GF-D8 (cell line): ENCODE measurements around the gene ALDH1A1.
"Not testable (repeated sequence)": the region's sequence is repeated elsewhere in the genome, so short reads cannot be mapped to it uniquely, and the experiment has no call there.

ENCODE experiments used
- DNase-seq: peaks from one replicate; lab custom pipeline; 2025; lab: John Stamatoyannopoulos, UW

The ALDH1A1 gene

DNA sequence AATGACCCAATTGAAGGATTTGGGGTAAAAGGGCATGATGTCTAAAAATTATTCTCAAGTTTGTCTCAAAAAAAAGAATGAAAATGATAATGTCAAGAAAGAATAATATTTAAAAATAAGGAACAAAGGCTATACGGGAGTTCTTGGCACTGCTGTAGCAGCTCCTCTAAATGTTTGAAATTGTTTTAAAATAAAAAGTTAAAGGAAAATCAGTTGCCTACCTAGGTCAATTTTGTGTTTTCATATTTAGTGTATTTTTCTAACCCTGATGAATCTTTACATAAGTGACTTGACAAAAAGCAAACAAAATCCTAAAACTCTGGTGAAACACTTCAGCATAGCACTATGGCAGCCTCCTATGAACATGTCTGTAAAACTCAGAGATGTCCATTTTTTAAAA, 56.4 kb downstream of the ALDH1A1 start:
- no peak for DNase-seq

DNA sequence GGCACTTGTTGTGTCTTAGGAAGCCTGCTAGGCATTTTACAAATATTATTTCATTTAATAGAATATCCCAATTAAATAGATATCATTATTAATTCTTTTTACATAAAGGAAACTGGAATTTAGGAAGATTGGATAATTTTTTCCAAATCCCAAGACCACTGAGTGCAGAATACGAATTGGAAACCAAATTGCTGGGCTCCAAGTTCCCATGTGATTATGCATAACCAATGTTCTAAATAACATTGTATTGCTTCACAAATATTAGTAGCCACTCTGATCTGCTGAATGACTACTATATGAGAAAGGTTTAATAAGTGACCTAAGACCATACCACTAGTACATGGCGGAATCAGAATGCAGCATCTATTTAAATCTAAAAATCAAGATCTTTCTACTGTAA, 57.7 kb downstream of the ALDH1A1 start:
- DNase-seq = no peak

GRCh38 chr9:72894342-72894741, 58.5 kb downstream of the ALDH1A1 start:
- DNase-seq = no peak

GRCh38 chr9:72893437-72893836, 59.4 kb downstream of the ALDH1A1 start:
- no peak for DNase-seq

DNA sequence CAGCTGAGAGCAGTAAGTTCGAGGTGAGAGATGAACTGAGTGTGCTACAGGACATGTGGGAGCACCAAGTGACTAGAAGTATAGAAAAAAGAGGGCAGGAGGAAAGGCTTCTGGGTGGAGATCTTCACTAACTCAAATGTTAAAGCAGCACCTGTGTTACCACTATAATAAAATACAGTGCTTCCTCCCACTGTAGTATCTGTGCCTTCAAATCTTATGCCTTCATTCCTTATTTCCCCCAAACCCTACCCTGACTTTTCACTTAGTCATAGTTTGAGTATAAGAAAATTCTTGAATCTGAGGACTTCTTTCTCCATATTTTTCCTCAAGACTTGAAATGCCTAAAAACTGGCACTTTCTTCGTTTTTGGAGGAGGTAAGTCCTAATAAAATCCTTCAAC, 61.8 kb downstream of the ALDH1A1 start:
- no peak for DNase-seq

DNA sequence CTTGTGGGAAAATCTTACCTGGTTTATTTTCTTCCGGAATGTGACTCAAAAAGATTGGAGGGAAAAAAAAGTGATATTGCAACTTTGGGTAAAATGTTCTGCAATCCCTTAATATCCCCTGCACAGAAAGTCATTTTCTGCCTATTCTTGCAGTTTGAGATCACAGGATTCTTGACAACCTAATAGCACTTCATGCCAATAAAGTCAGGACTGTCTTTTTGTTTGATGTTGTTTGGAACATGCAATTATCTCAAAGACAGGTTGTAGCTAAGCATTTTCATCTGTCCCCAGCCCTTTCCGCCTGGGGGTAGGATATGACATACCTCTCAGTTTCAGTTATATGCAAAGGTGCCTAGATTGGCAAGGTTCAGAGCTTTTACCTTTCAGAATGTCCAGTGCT, 63.9 kb downstream of the ALDH1A1 start:
- DNase-seq = no peak

- DNase-seq = no peak
These were observed 64.8 kb downstream of the ALDH1A1 start for GRCh38 chr9:72888067-72888466.

- no peak for DNase-seq
These were observed 66.5 kb downstream of the ALDH1A1 start for GRCh38 chr9:72886386-72886785.

DNA sequence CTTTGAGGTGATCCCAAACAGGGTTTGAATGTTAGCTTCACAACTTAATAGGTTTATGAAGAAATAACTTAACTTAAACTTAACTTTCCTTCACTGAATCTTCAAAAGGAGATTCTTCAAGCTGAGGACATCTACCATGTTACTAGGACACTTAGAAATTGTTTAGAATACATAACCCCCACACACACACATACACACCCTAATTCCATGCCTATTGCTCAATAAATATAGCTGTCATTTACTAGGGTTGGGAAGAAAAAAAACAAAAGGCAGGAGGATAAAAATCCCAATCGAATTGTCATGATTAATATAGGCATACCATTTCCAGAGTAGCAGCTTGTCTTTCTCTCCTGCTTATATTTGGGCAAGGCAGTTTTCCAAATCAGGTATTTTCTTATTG, 68.3 kb downstream of the ALDH1A1 start:
- no peak for DNase-seq

- no peak for DNase-seq
These were observed 69.0 kb downstream of the ALDH1A1 start for GRCh38 chr9:72883875-72884274.

- DNase-seq = no peak
These were observed 70.6 kb downstream of the ALDH1A1 start for GRCh38 chr9:72882117-72882775.

DNA sequence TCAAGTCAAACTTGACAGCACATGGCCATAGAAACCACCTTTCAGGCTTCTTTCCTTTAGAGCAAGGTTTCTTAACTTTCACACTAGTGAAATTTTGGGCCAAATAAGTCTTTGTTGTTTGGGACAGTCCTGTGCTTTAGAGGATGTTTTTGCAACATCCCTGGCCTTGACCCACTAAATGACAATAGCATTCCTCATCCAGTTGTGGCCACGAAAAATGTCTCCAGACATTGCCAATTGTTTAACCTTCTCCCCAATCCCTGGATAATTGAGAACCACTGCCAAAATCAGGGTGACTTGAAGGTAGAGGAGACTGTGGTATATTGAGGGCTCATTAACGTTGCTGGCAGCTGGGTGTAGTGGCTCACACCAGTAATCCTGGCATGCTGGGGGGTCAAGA, 72.0 kb downstream of the ALDH1A1 start:
- DNase-seq = no peak

DNA sequence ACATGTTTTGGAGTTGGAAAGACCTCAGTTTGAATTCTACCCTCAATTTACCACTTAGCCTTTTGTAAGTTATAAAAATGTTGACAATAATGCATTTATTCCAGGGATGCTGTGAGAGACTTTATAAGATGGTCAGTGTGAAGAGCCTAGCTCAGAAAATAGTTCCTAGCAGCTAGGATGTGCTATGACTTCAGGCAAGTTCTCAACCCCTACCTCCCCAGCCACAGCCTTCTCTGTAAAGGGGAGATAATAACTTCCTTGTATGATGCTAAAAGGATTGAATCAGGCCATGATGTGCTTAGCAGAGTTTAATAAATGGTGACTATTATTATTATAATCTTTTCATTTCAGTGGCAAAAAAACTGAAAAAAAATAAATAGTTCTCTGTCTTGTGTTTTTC, 77.6 kb downstream of the ALDH1A1 start:
- DNase-seq = no peak

GRCh38 chr9:72874344-72874743, 78.5 kb downstream of the ALDH1A1 start:
- no peak for DNase-seq

DNA sequence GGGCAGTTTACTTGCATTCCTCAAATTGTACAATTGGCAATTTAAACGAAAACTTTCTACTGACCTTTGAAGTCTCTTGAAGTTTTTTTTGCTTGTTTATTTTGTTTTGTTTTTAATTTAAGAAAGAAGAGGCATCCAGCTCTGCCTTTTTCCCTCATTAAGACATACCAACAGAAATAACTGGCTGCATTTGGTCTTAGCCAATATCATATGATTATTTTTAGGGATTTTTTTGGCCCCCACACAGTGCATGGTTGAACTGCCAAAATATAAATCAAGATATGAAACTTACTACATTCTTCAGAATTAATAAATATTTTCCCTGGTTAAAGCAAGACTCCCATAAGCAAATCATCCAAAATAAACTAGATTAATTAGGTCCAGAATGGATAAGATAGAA, 79.4 kb downstream of the ALDH1A1 start:
- DNase-seq = no peak

DNA sequence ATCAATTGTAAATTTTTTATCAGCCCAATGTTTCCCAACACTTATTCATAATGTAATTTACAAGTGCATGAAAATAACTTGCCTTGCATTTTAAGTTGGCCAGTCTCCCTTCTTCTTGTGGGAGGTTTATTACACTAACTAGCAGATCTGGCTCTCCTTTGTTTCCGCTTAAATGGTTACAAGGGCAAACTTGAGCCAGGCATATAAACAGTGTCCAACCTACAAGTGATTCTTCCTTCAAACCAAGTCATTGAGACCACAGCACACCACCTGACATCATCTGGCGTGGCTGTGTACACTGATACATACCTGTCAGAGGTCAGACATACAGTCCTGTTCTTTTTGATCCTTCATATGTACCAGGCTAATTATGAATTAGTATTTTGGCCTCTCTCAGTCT, 80.1 kb downstream of the ALDH1A1 start:
- no peak for DNase-seq

- DNase-seq = no peak
These were observed 81.2 kb downstream of the ALDH1A1 start for GRCh38 chr9:72871685-72872084.

DNA sequence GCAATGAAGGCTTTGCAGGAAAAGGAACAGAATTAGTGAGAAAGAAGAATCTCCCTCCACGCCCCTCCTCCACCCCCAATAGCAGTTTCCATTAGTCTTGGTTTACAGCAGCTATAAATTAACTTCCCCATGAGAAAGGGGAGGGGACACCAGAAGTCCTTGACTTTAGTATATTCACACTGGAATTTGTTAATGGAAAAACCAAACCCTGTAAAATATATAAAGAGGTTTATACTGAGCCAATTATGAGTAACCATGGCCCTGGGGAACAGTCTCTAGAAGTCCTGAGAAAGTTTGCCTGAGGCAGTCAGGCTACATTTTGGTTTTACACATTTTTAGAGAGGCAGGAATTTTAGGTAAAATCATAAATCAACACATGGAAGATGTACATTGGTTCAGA, 88.5 kb downstream of the ALDH1A1 start:
- DNase-seq = no peak

DNA sequence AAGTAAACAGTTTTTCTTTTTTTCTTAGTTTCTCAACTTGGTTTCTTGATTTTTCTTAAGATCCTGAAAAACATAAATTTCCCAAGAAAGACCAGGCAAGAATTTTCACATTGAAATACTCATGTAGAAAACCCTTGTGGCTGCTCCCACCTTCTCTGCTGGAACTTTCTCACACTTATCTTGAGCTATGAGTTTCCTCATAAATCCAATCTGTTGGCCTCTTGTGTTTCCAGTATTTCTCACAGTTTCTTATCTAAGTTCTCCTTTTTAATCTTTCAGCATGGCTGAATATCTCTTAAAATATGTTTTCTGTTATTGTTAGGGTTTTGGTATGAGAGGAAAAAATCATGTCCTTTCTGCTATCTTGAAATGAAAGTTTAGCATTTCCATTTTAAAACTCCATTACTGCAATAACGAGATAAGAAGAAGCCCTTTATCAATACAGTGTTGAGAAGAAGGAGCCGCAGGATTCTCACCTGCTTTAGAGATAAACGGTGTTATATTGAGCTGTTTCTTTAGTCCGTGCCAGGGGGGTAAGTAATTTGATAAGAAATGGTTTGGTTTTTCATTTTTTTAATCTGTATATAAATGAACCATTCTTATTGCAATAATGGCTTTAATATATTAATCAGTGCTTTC, 89.3 kb downstream of the ALDH1A1 start:
- DNase-seq = no peak

- DNase-seq = not testable (repeated sequence)
These were observed 90.1 kb downstream of the ALDH1A1 start for GRCh38 chr9:72862788-72863187.

- DNase-seq = no peak
These were observed 94.6 kb downstream of the ALDH1A1 start for GRCh38 chr9:72858089-72858912.

- DNase-seq = no peak
These were observed 95.2 kb downstream of the ALDH1A1 start for GRCh38 chr9:72857624-72857996.

- DNase-seq = no peak
These were observed 95.8 kb downstream of the ALDH1A1 start for GRCh38 chr9:72856972-72857623.
